LoVo (cell line): ENCODE results near the gene PLEKHG4.
A peak's percentile ranks its signal among the peaks of the same experiment; 100 is the strongest.

Experiments used
- DNase-seq: peaks from one replicate; pipeline ENCODE4 v3.0.0-alpha.2; 2016; ENCODE audit warnings: low spot score

Gene PLEKHG4

GRCh38 chr16:67294171-67294757 is 14.9 kb downstream of the PLEKHG4 start:
- DNase-seq, result no peak

GRCh38 chr16:67294938-67295361 is 15.6 kb downstream of the PLEKHG4 start:
- DNase-seq, result no peak

- DNase-seq, result peak; percentile 41
Observed at GRCh38 chr16:67296420-67296819, 17.1 kb downstream of the PLEKHG4 start.

GRCh38 chr16:67298277-67298676 is 18.9 kb downstream of the PLEKHG4 start:
- no peak for DNase-seq

GRCh38 chr16:67299269-67299668 is 19.9 kb downstream of the PLEKHG4 start:
- DNase-seq, result no peak

GRCh38 chr16:67301080-67301782 is 21.9 kb downstream of the PLEKHG4 start:
- no peak for DNase-seq

- no peak for DNase-seq
Observed at GRCh38 chr16:67302076-67302475, 22.7 kb downstream of the PLEKHG4 start.

- DNase-seq, result no peak
Observed at GRCh38 chr16:67302970-67303369, 23.6 kb downstream of the PLEKHG4 start.

GRCh38 chr16:67304020-67304419 is 24.7 kb downstream of the PLEKHG4 start:
- DNase-seq, result no peak

GRCh38 chr16:67305216-67306071 is 26.1 kb downstream of the PLEKHG4 start:
- no peak for DNase-seq

- no peak for DNase-seq
Observed at GRCh38 chr16:67310561-67310960, 31.2 kb downstream of the PLEKHG4 start.

- DNase-seq, result peak; percentile 36
Observed at GRCh38 chr16:67311607-67312488, 32.5 kb downstream of the PLEKHG4 start.

GRCh38 chr16:67312719-67313118 is 33.4 kb downstream of the PLEKHG4 start:
- DNase-seq, result no peak

GRCh38 chr16:67317853-67318252 is 38.5 kb downstream of the PLEKHG4 start:
- no peak for DNase-seq

- DNase-seq, result no peak
Observed at GRCh38 chr16:67326115-67326471, 46.8 kb downstream of the PLEKHG4 start.

GRCh38 chr16:67326472-67327309 is 47.4 kb downstream of the PLEKHG4 start, which contains the start of the genes KCTD19 and LRRC36:
TSS of gene KCTD19 (minus strand) at chr16:67326741. CDS start at chr16:67326707, 34 bp downstream.
TSS of gene LRRC36 (plus strand) at chr16:67326815. CDS start at chr16:67326863, 48 bp downstream.
- peak; percentile 19 for DNase-seq

GRCh38 chr16:67327743-67328142 is 48.4 kb downstream of the PLEKHG4 start:
- DNase-seq, result no peak

- DNase-seq, result no peak
Observed at GRCh38 chr16:67329901-67330300, 50.6 kb downstream of the PLEKHG4 start.

- DNase-seq, result no peak
Observed at GRCh38 chr16:67333315-67333714, 54.0 kb downstream of the PLEKHG4 start.

GRCh38 chr16:67336116-67336515 is 56.8 kb downstream of the PLEKHG4 start:
- no peak for DNase-seq

- DNase-seq, result no peak
Observed at GRCh38 chr16:67336648-67337047, 57.3 kb downstream of the PLEKHG4 start.
